Measurements from ENCODE around the gene CIRBP. TPM values are rescaled to one million over a fixed set of nuclear protein-coding genes. Genes with fewer than 3 reads are reported as not detected.

Gene CIRBP
- total and polyA plus RNA-seq, 2 of the 13 experiments (the other 11 are each of a cell fraction or from before 2014, with no cell fraction given) = 133 to 140 TPM

DNA sequence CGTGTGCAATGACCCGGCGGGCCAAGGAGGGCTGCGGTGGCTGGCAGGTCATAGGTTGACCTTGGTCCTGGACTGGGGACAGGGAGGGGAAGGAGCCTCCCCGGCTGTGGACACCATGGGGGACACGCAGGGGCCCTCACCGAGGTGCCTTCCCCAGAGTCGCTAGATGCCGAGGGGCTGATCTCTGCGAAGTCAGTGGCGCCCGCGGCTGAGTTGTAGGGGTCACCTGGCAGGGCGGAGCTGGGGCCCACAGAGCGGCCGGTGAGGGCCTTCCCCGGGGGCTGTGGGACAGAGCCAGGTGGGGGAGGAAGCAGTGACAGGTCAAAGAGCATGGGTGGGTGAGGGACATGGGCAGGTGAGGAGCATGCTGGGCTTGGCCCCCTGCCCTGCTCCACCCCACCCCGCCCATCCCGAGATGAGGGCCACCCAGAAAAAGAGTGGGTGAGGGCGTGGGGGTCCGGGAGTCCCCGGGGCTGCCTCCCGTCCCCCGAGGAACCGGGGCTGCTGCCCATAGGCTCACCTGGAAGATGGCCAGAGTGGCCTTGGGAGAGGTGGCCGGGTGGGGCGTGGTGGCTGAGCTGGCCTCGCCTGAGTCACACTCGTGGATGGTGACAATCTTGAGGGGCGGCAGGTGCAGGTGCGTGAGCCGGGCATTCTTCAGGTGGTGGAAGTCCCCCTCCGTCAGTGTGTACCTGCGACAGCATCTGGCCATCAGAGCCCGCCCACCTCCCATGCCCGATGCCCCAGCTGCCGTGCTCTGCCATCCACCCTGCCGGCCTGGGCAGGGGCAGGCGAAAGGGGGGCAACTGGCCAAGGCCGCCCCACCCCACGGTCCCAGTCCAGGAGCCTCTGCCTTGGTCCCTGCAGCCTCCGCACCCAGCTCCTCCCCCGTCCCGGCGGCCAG, 34.8 kb upstream of the CIRBP start:
- H3K4me1 ChIP-seq (ENCODE audit: insufficient read depth, low read length) = peaks cover 37% of the 10 kb centered on the region
- H3K9me3 ChIP-seq (ENCODE audit: low read length) = no peaks in the 10 kb centered on the region
- intact Hi-C loops (cut with micrococcal nuclease; ENCODE audit: unreplicated experiment) = no loop called here
- H3K36me3 ChIP-seq (replicated peaks in 1 of 2; ENCODE audit: control insufficient read depth in 1 of 2, insufficient read depth in 2 of 2, low read length in 2 of 2) = peaks cover 0 to 3% of the 10 kb centered on the region in 2 experiments; a peak in 1 of 5 replicates
- H3K4me3 ChIP-seq (replicated peaks in 1 of 3; ENCODE audit: insufficient read depth in 1 of 3, low read depth in 2 of 3, low read length in 3 of 3) = no peak overlapping the region
- ChIA-PET CTCF (ENCODE audit: low intra/inter-chr PET ratio, low total read pairs) (no interaction called here), POLR2A (no interaction called here)
- H2AFZ ChIP-seq (ENCODE audit: low read length) = no peak overlapping the region
- BruUV-seq (replicated peaks) = no TSS peak
- in situ Hi-C loops (cut with HindIII; ENCODE audit: extremely low pct_ligation_motif_present, low pct_unique_long_range_greater_than_20kb) = no loop called here
- WGBS (ENCODE audit: low lambda C conversion rate) = 98% methylated on average over 24 of the region's 45 CpGs
- no peaks in the 10 kb centered on the region for H3K79me2 ChIP-seq (ENCODE audit: insufficient read depth, low read length)
- no peak overlapping the region for H3K9ac ChIP-seq (ENCODE audit: insufficient read depth, low read depth, low read length)
- FAIRE-seq = no peak
- no peaks in the 10 kb centered on the region for H3K27me3 ChIP-seq (ENCODE audit: control insufficient read depth in 1 of 2, insufficient read depth in 2 of 2, low read length in 2 of 2)
- H3K27ac ChIP-seq (ENCODE audit: extremely low read length, insufficient read depth, low read length) = no peak overlapping the region
- DNase-seq (ENCODE audit: low spot score) = no peak
- H4K20me1 ChIP-seq (ENCODE audit: insufficient read depth, low read length) = no peaks in the 10 kb centered on the region
- no peak for ATAC-seq
- no peak overlapping the region for H3K4me2 ChIP-seq (ENCODE audit: low read depth, low read length)
- TF ChIP-seq PLSCR1 (CRISPR knock-in tag; IDR thresholded peaks at IDR 0.05; ENCODE audit: borderline replicate concordance) = no peak
- TF ChIP-seq KMT2B (CRISPR knock-in tag; IDR thresholded peaks at IDR 0.05) = no peak
- no peak for TF ChIP-seq POLR2AphosphoS2 (IDR thresholded peaks at IDR 0.05; ENCODE audit: low read depth, low read length)
- no peak for TF ChIP-seq ERF (CRISPR knock-in tag; IDR thresholded peaks at IDR 0.05)
- TF ChIP-seq, protein P1, sequence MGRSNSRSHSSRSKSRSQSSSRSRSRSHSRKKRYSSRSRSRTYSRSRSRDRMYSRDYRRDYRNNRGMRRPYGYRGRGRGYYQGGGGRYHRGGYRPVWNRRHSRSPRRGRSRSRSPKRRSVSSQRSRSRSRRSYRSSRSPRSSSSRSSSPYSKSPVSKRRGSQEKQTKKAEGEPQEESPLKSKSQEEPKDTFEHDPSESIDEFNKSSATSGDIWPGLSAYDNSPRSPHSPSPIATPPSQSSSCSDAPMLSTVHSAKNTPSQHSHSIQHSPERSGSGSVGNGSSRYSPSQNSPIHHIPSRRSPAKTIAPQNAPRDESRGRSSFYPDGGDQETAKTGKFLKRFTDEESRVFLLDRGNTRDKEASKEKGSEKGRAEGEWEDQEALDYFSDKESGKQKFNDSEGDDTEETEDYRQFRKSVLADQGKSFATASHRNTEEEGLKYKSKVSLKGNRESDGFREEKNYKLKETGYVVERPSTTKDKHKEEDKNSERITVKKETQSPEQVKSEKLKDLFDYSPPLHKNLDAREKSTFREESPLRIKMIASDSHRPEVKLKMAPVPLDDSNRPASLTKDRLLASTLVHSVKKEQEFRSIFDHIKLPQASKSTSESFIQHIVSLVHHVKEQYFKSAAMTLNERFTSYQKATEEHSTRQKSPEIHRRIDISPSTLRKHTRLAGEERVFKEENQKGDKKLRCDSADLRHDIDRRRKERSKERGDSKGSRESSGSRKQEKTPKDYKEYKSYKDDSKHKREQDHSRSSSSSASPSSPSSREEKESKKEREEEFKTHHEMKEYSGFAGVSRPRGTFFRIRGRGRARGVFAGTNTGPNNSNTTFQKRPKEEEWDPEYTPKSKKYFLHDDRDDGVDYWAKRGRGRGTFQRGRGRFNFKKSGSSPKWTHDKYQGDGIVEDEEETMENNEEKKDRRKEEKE (IDR thresholded peaks at IDR 0.05) = no peak
- no peak for TF ChIP-seq ZNF841 (CRISPR knock-in tag; IDR thresholded peaks at IDR 0.05; ENCODE audit: borderline replicate concordance)
- TF ChIP-seq FOXC1 (CRISPR knock-in tag; IDR thresholded peaks at IDR 0.05; ENCODE audit: borderline replicate concordance) = no peak
- TF ChIP-seq, protein P2, sequence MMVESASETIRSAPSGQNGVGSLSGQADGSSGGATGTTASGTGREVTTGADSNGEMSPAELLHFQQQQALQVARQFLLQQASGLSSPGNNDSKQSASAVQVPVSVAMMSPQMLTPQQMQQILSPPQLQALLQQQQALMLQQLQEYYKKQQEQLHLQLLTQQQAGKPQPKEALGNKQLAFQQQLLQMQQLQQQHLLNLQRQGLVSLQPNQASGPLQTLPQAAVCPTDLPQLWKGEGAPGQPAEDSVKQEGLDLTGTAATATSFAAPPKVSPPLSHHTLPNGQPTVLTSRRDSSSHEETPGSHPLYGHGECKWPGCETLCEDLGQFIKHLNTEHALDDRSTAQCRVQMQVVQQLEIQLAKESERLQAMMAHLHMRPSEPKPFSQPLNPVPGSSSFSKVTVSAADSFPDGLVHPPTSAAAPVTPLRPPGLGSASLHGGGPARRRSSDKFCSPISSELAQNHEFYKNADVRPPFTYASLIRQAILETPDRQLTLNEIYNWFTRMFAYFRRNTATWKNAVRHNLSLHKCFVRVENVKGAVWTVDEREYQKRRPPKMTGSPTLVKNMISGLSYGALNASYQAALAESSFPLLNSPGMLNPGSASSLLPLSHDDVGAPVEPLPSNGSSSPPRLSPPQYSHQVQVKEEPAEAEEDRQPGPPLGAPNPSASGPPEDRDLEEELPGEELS (CRISPR knock-in tag; IDR thresholded peaks at IDR 0.05) = no peak
- TF ChIP-seq, protein P3, sequence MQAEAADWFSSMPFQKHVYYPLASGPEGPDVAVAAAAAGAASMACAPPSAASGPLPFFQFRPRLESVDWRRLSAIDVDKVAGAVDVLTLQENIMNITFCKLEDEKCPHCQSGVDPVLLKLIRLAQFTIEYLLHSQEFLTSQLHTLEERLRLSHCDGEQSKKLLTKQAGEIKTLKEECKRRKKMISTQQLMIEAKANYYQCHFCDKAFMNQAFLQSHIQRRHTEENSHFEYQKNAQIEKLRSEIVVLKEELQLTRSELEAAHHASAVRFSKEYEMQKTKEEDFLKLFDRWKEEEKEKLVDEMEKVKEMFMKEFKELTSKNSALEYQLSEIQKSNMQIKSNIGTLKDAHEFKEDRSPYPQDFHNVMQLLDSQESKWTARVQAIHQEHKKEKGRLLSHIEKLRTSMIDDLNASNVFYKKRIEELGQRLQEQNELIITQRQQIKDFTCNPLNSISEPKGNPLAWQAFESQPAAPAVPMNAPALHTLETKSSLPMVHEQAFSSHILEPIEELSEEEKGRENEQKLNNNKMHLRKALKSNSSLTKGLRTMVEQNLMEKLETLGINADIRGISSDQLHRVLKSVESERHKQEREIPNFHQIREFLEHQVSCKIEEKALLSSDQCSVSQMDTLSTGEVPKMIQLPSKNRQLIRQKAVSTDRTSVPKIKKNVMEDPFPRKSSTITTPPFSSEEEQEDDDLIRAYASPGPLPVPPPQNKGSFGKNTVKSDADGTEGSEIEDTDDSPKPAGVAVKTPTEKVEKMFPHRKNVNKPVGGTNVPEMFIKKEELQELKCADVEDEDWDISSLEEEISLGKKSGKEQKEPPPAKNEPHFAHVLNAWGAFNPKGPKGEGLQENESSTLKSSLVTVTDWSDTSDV (CRISPR knock-in tag; IDR thresholded peaks at IDR 0.05) = no peak
- TF ChIP-seq KLF13 (CRISPR knock-in tag; IDR thresholded peaks at IDR 0.05) = no peak
- TF ChIP-seq, protein P4, sequence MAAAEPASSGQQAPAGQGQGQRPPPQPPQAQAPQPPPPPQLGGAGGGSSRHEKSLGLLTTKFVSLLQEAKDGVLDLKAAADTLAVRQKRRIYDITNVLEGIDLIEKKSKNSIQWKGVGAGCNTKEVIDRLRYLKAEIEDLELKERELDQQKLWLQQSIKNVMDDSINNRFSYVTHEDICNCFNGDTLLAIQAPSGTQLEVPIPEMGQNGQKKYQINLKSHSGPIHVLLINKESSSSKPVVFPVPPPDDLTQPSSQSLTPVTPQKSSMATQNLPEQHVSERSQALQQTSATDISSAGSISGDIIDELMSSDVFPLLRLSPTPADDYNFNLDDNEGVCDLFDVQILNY (CRISPR knock-in tag; conservative IDR thresholded peaks at IDR 0.05) = no peak
- no peak for TF ChIP-seq FOXM1 (CRISPR knock-in tag; IDR thresholded peaks at IDR 0.05)

Measured in HepG2 (cell line).